ENCODE measurements around the gene ZFP2.

DNA sequence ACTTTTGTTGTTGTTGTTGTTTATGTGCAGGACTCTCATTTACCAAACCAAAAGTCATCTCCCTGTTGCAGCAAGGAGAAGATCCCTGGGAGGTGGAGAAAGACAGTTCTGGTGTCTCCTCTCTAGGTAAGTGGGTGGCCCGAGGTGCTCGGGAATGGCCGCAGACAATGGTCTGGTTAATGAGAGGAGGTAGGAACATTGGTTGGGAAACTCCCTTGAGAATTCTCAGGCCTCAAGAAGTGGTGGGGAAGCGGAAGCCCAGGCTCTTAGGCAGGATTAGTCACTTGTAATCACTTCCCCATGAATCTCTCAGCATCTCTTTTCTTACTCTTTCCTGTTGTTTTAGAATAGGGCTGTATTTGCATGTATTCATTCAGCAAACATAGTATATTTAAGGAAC lies 28.8 kb upstream of the ZFP2 start:
- no peak for TF ChIP-seq CTCF (IDR thresholded peaks at IDR 0.05; ENCODE audit: extremely low read depth in 1 of 2, insufficient read depth in 1 of 2, low read depth in 1 of 2, low read length in 2 of 2)
- no peak for TF ChIP-seq MAX (IDR thresholded peaks at IDR 0.05; ENCODE audit: insufficient read depth, insufficient read length)
- TF ChIP-seq FOS (IDR thresholded peaks at IDR 0.05; ENCODE audit: borderline replicate concordance, insufficient read depth, low read length): no peak
- TF ChIP-seq POLR2A (IDR thresholded peaks at IDR 0.05; ENCODE audit: low read depth, low read length): no peak
- no peak for TF ChIP-seq EZH2 (IDR thresholded peaks at IDR 0.05; ENCODE audit: borderline replicate concordance, low read depth, low read length, severe bottlenecking)
